A673 (cell line): Measurements from ENCODE around the gene BRPF3. TPM values are rescaled to one million over a fixed set of nuclear protein-coding genes. Genes with fewer than 3 reads are reported as not detected.

Source experiments
- BruUV-seq: library from RNA; stranded (reverse); fragments of 400-500 nt; replicated peaks from 2 replicates; lab custom pipeline; 2021; lab: Mats Ljungman, UMichigan
- CTCF ChIA-PET: fragments of 300-600 bp; sonication (Branson Sonifier 250); formaldehyde crosslinking; loops from one replicate; lab custom pipeline; 2022; ENCODE audit warnings: antibody characterized with exemption; lab: Charles Lee
- POLR2A ChIA-PET: fragments of 300-600 bp; sonication (Branson Sonifier 250); formaldehyde crosslinking; loops from one replicate; lab custom pipeline; 2022; ENCODE audit warnings: antibody characterized with exemption; ENCODE audit not compliant: low non-redundant PET; lab: Charles Lee
- DNase-seq: peaks from one replicate; pipeline ENCODE4 v3.0.0-alpha.2; 2015; ENCODE audit warnings: low spot score
- H3K27ac ChIP-seq: fragments of 200-600 bp; sonication (generic); 2 replicates; pipeline ENCODE4 v1.5.1; 2016; ENCODE audit warnings: mixed run types, low read depth, mild to moderate bottlenecking, mixed read lengths, antibody characterized with exemption, low read length; ENCODE audit not compliant: poor library complexity, severe bottlenecking
- H3K27me3 ChIP-seq: fragments of 200-600 bp; sonication (generic); replicated peaks from 2 replicates; pipeline ENCODE4 v1.6.1; 2017; ENCODE audit warnings: mixed run types, low read depth, mild to moderate bottlenecking, mixed read lengths, antibody characterized with exemption, low read length; ENCODE audit not compliant: insufficient read depth, poor library complexity
- H3K36me3 ChIP-seq: fragments of 200-600 bp; sonication (generic); 2 replicates; pipeline ENCODE4 v1.6.1; 2016; ENCODE audit warnings: mixed run types, mild to moderate bottlenecking, mixed read lengths, antibody characterized with exemption, low read length; ENCODE audit not compliant: insufficient read depth, poor library complexity, severe bottlenecking
- H3K4me1 ChIP-seq: fragments of 200-600 bp; sonication (generic); 2 replicates; pipeline ENCODE4 v1.6.1; 2017; ENCODE audit warnings: mixed run types, mild to moderate bottlenecking, mixed read lengths, antibody characterized with exemption, low read length; ENCODE audit not compliant: insufficient read depth, poor library complexity, severe bottlenecking
- H3K4me3 ChIP-seq: fragments of 200-600 bp; sonication (generic); 2 replicates; pipeline ENCODE4 v1.5.1; 2016; ENCODE audit warnings: low read depth, mixed run types, mild to moderate bottlenecking, mixed read lengths, low read length; ENCODE audit not compliant: poor library complexity, severe bottlenecking
- H3K9me3 ChIP-seq: fragments of 200-600 bp; sonication (generic); 2 replicates; pipeline ENCODE4 v1.6.1; 2016; ENCODE audit warnings: mixed run types, low read depth, mild to moderate bottlenecking, mixed read lengths, antibody characterized with exemption, low read length; ENCODE audit not compliant: poor library complexity, severe bottlenecking
- CTCF ChIP-seq: fragments of 300-800, 200-600 bp; sonication (generic); conservative IDR thresholded peaks from 2 replicates; pipeline ENCODE4 v1.5.1; 2017; ENCODE audit warnings: low read depth, mild to moderate bottlenecking, antibody characterized with exemption, low read length, moderate library complexity, mixed read lengths
- EZH2 ChIP-seq: fragments of 200-600 bp; sonication (generic); IDR thresholded peaks from 2 replicates; pipeline ENCODE4 v1.6.1; 2017; ENCODE audit warnings: borderline replicate concordance, low read depth, mild to moderate bottlenecking, mixed read lengths, antibody characterized with exemption, low read length; ENCODE audit not compliant: poor library complexity, severe bottlenecking
- intact Hi-C: fragments of 100-400 bp; cut with micrococcal nuclease; formaldehyde crosslinking; loops from one replicate; pipeline ENCODE4 v1.10.0; 2022; ENCODE audit not compliant: unreplicated experiment
- total RNA-seq: library from RNA; stranded (reverse); gene quantifications from 2 replicates; pipeline ENCODE4 v1.2.3, GENCODE V29; 2021

The BRPF3 gene
- total RNA-seq, 1 experiment from 2014 or later = 39.3 TPM

GRCh38 chr6:36195471-36196112, 952 bp upstream of the BRPF3 start:
- peaks cover 8% of the 10 kb centered on the region for H3K4me1 ChIP-seq
- H3K27ac ChIP-seq = no peak overlapping the region
- H3K9me3 ChIP-seq = no peaks in the 10 kb centered on the region
- DNase-seq = no peak
- H3K36me3 ChIP-seq = peaks cover 7% of the 10 kb centered on the region
- POLR2A ChIA-PET = no interaction called here
- H3K4me3 ChIP-seq = peak overlapping the region; percentile 70
- TSS peak; percentile 52 for BruUV-seq
- H3K27me3 ChIP-seq = no peaks in the 10 kb centered on the region
- no peak for TF ChIP-seq EZH2
- TF ChIP-seq CTCF = no peak
- CTCF ChIA-PET = no interaction called here
- intact Hi-C loops = loop anchor here (2.0 to 10.0 kb wide), 2 partner anchors 71 to 167 kb away; no protein-coding TSS in a partner anchor

GRCh38 chr6:36196880-36197548, 470 bp downstream of the BRPF3 start:
- Histone ChIP-seq H3K36me3 (peaks cover 21% of the 10 kb centered on the region), H3K27me3 (no peaks in the 10 kb centered on the region), H3K4me3 (peak overlapping the region; percentile 70), H3K4me1 (peaks cover 8% of the 10 kb centered on the region), H3K9me3 (no peaks in the 10 kb centered on the region), H3K27ac (peak overlapping the region; percentile 96)
- BruUV-seq = no TSS peak
- intact Hi-C loops = loop anchor here (2.0 to 10.0 kb wide), 2 partner anchors 72 to 168 kb away; no protein-coding TSS in a partner anchor
- TF ChIP-seq EZH2 = no peak
- TF ChIP-seq CTCF = no peak
- CTCF ChIA-PET = interaction anchor here (0.5 to 0.6 kb wide), 2 partner anchors 674 to 1328 kb away, joined by 3 to 4 read pairs; no protein-coding TSS in a partner anchor
- POLR2A ChIA-PET = no interaction called here
- peak; percentile 98 for DNase-seq

GRCh38 chr6:36197739-36198221, 1.2 kb downstream of the BRPF3 start:
- H3K36me3 ChIP-seq = peaks cover 29% of the 10 kb centered on the region
- TF ChIP-seq CTCF (no peak), EZH2 (no peak)
- H3K9me3 ChIP-seq = no peaks in the 10 kb centered on the region
- H3K27me3 ChIP-seq = no peaks in the 10 kb centered on the region
- intact Hi-C loops = loop anchor here (2.0 to 10.0 kb wide), 2 partner anchors 73 to 169 kb away; no protein-coding TSS in a partner anchor
- TSS peak; percentile 74 for BruUV-seq
- peak overlapping the region; percentile 96 for H3K27ac ChIP-seq
- ChIA-PET POLR2A (no interaction called here), CTCF (no interaction called here)
- DNase-seq = peak; percentile 20
- peaks cover 8% of the 10 kb centered on the region for H3K4me1 ChIP-seq
- peak overlapping the region; percentile 70 for H3K4me3 ChIP-seq
